Ishikawa (cell line): Measurements from ENCODE around the gene GBGT1.
A peak's percentile ranks its signal among the peaks of the same experiment; 100 is the strongest.

Experiments used
- CREB1 ChIP-seq: IDR thresholded peaks from 2 replicates; pipeline ENCODE4 v1.6.1; 2012; ENCODE audit warnings: low read depth
- EGR1 ChIP-seq: IDR thresholded peaks from 2 replicates; pipeline ENCODE4 v1.6.1; 2012
- EP300 ChIP-seq: IDR thresholded peaks from 2 replicates; pipeline ENCODE4 v1.6.1; 2012; ENCODE audit warnings: borderline replicate concordance
- FOXM1 ChIP-seq: IDR thresholded peaks from 2 replicates; pipeline ENCODE4 v1.6.1; 2012; ENCODE audit warnings: low read depth, borderline replicate concordance
- MAX ChIP-seq: IDR thresholded peaks from 2 replicates; pipeline ENCODE4 v1.6.1; 2012
- RAD21 ChIP-seq: IDR thresholded peaks from 2 replicates; pipeline ENCODE4 v1.6.1; 2012; ENCODE audit warnings: low read depth
- REST ChIP-seq: IDR thresholded peaks from 2 replicates; pipeline ENCODE4 v1.6.1; 2012; ENCODE audit warnings: low read depth, mild to moderate bottlenecking
- TAF1 ChIP-seq: IDR thresholded peaks from 2 replicates; pipeline ENCODE4 v1.6.1; 2012; ENCODE audit warnings: low read depth, mild to moderate bottlenecking
- TCF12 ChIP-seq: IDR thresholded peaks from 2 replicates; pipeline ENCODE4 v1.6.1; 2012; ENCODE audit warnings: low read depth
- TEAD4 ChIP-seq: IDR thresholded peaks from 2 replicates; pipeline ENCODE4 v1.6.1; 2012
- USF1 ChIP-seq: IDR thresholded peaks from 2 replicates; pipeline ENCODE4 v1.6.1; 2012
- YY1 ChIP-seq: IDR thresholded peaks from 2 replicates; pipeline ENCODE4 v1.6.1; 2012; ENCODE audit warnings: low read depth
- ZBTB7A ChIP-seq: IDR thresholded peaks from 2 replicates; pipeline ENCODE4 v1.6.1; 2012; ENCODE audit warnings: low read depth

Gene GBGT1

GRCh38 chr9:133188006-133188842, 24.5 kb upstream of the GBGT1 start:
- TF ChIP-seq RAD21 (peak; percentile 39), ZBTB7A (no peak), FOXM1 (no peak), MAX (no peak)

- TF ChIP-seq USF1 (no peak), RAD21 (no peak), EP300 (no peak), FOXM1 (no peak), TCF12 (no peak)
Measured at GRCh38 chr9:133187561-133188005, 23.9 kb upstream of the GBGT1 start.

GRCh38 chr9:133186736-133187135, 23.0 kb upstream of the GBGT1 start:
- no peak for TF ChIP-seq MAX
- no peak for TF ChIP-seq ZBTB7A
- TF ChIP-seq YY1, result no peak
- no peak for TF ChIP-seq TEAD4
- no peak for TF ChIP-seq EGR1
- TF ChIP-seq USF1, result no peak
- TF ChIP-seq TCF12, result no peak

GRCh38 chr9:133184971-133185370, 21.3 kb upstream of the GBGT1 start:
- no peak for TF ChIP-seq YY1
- TF ChIP-seq RAD21, result peak; percentile 71
- TF ChIP-seq FOXM1, result no peak

GRCh38 chr9:133182151-133182550, 18.4 kb upstream of the GBGT1 start:
- TF ChIP-seq FOXM1 (no peak), RAD21 (no peak), YY1 (no peak), REST (no peak), CREB1 (no peak)

- no peak for TF ChIP-seq TCF12
- TF ChIP-seq USF1, result no peak
- no peak for TF ChIP-seq ZBTB7A
- no peak for TF ChIP-seq YY1
Measured at GRCh38 chr9:133181561-133181960, 17.8 kb upstream of the GBGT1 start.

- TF ChIP-seq TEAD4, result no peak
Measured at GRCh38 chr9:133180953-133181352, 17.2 kb upstream of the GBGT1 start.

- TF ChIP-seq TEAD4 (no peak), USF1 (no peak), CREB1 (no peak), ZBTB7A (no peak), EP300 (no peak), RAD21 (no peak), REST (no peak), FOXM1 (no peak), MAX (no peak), TAF1 (no peak)
Measured at GRCh38 chr9:133173056-133173455, 9.3 kb upstream of the GBGT1 start.
